HG03460 (cell line): ENCODE data around the gene JSRP1.
A peak's percentile ranks its signal among the peaks of the same experiment; 100 is the strongest.

ENCODE experiments used
- ATAC-seq: cut with Tn5 transposase; IDR thresholded peaks from one replicate; pipeline ENCODE4 v1.9.1; 2021; ENCODE audit not compliant: unreplicated experiment

JSRP1 gene

GRCh38 chr19:2246801-2247361 lies 9.3 kb downstream of the JSRP1 start:
- no peak for ATAC-seq

GRCh38 chr19:2246014-2246620 lies 10.1 kb downstream of the JSRP1 start:
- ATAC-seq = no peak

- ATAC-seq = no peak
Observed at GRCh38 chr19:2245273-2245672, 10.9 kb downstream of the JSRP1 start.

GRCh38 chr19:2244486-2244885 lies 11.7 kb downstream of the JSRP1 start:
- no peak for ATAC-seq

- ATAC-seq = no peak
Observed at GRCh38 chr19:2244125-2244411, 12.1 kb downstream of the JSRP1 start.

- no peak for ATAC-seq
Observed at GRCh38 chr19:2243274-2244124, 12.7 kb downstream of the JSRP1 start.

- ATAC-seq = no peak
Observed at GRCh38 chr19:2242816-2243215, 13.4 kb downstream of the JSRP1 start.

- ATAC-seq = no peak
Observed at GRCh38 chr19:2242092-2242537, 14.1 kb downstream of the JSRP1 start.

GRCh38 chr19:2240881-2241760 lies 15.1 kb downstream of the JSRP1 start:
- ATAC-seq = no peak

GRCh38 chr19:2239771-2240770 lies 16.1 kb downstream of the JSRP1 start:
- no peak for ATAC-seq

GRCh38 chr19:2239173-2239572 lies 17.0 kb downstream of the JSRP1 start:
- no peak for ATAC-seq

- ATAC-seq = no peak
Observed at GRCh38 chr19:2237869-2238153, 18.4 kb downstream of the JSRP1 start.

GRCh38 chr19:2237051-2237868 lies 19.0 kb downstream of the JSRP1 start:
- ATAC-seq = no peak

- peak; percentile 61 for ATAC-seq
Observed at GRCh38 chr19:2236314-2237050, 19.7 kb downstream of the JSRP1 start, which contains the start of the genes PLEKHJ1 and SF3A2. Gene PLEKHJ1 (minus strand): TSS chr19:2236329. CDS start chr19:2236248, 81 bp downstream. Gene SF3A2 (plus strand): TSS chr19:2236824. CDS start chr19:2243419, 6,595 bp downstream.

- peak; percentile 18 for ATAC-seq
Observed at GRCh38 chr19:2236064-2236313, 20.2 kb downstream of the JSRP1 start.

GRCh38 chr19:2235381-2236063 lies 20.7 kb downstream of the JSRP1 start:
- ATAC-seq = peak; percentile 18

- no peak for ATAC-seq
Observed at GRCh38 chr19:2234996-2235380, 21.2 kb downstream of the JSRP1 start.

- ATAC-seq = no peak
Observed at GRCh38 chr19:2233601-2234280, 22.5 kb downstream of the JSRP1 start.
